ENCODE measurements around the gene AKAP6.

AKAP6 gene

GRCh38 chr14:32630701-32631100 is 301.6 kb downstream of the AKAP6 start:
- no peak for DNase-seq

DNA sequence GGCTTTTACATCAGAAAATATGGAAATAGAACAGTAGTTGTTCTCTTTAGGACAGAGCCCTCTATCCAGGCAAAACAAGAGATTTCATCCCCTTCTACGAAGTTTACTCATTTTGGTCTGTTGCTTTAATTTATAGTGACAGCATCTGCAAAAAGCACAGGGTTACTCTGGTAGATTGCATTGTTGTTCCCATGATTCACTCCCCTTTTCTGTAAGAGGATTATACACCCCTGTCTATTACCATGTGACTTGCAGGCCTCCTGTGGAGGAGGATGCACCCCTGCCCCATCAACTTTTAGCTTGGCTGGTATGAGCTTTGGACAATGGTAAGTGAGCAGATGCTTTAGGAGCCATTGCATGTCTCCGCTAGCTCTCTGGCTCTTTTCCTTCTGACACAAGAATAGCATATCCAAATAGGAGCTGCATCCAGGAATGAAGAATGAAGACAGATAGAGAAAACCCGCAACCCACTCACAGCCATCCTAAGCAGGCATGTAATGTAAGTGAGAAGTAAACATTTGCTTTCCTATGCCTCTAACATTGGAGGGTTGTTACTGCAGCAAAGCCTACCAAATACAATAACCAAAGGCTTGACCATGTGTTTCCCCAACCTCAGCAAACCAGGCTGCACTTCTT is 304.2 kb downstream of the AKAP6 start:
- no peak for DNase-seq

GRCh38 chr14:32633930-32634329 is 304.8 kb downstream of the AKAP6 start:
- no peak for DNase-seq

DNA sequence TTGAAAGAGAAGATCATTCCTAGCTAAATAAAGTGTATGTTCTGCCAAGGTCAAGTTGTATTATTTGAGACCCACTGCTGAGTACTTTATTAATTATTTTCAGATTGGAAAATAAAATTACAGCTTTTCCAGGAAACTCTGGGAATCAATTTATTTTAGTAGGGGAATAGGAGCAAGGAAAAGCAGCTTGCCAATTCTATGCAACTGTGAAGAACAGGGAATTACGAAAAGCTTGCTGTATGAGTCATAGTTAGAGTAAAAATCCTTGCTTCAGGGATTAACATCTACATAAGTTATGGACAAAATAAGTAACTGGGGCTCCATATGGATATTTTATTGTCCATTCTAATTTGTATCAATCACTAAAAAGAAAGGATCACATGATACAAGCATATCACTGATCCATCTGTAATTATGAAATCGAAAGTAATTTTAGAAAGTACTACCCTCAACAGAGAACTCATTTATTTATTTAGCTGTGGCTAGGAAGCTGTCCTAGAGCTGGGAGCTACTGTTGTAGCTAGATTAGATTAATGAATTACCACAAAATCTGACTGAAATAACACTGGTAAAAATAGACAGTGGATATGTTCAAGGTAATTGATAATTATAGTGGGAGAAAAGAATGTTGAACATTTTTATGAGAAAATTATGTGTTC is 306.1 kb downstream of the AKAP6 start:
- DNase-seq, result no peak

- DNase-seq, result no peak
Observed at GRCh38 chr14:32637582-32637981, 308.5 kb downstream of the AKAP6 start.

DNA sequence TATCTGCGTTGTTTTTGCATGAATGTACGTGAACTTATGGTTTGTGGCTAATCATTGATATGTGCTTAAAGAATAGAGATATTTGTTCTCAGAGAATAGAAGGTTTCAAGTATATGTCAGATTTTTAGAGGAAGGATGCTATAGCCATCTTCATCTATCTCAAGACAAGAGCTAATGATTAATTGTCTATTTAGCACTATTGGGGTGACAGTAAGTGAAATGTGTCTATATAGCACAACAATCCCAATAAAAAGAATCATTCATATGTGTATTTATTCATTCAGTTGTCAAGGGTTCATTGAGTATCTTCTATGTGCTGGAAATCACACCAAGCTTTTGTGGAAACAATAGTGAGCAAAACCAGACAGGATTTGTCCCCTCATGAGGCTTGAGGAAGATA is 310.1 kb downstream of the AKAP6 start:
- DNase-seq, result no peak

GRCh38 chr14:32645551-32645950 is 316.5 kb downstream of the AKAP6 start:
- no peak for DNase-seq

DNA sequence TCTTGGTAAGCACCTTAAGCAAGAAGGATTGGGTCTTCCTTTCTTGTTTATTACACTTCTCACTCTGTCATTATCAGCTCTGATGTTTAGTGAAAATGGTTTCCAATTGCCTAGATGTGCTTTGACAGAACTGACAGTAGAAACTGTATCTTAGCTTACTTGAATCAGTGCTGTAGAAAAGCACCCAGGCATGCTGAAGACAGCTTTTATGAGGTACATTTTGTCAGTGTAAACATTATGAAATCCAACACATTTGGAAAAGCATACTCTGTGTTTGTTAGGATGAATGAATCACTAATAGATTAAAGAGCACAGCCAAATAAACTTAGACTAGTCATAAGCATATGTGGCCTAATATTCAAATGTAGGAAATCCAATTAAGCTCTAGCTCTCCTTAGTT is 319.3 kb downstream of the AKAP6 start:
- DNase-seq, result no peak

DNA sequence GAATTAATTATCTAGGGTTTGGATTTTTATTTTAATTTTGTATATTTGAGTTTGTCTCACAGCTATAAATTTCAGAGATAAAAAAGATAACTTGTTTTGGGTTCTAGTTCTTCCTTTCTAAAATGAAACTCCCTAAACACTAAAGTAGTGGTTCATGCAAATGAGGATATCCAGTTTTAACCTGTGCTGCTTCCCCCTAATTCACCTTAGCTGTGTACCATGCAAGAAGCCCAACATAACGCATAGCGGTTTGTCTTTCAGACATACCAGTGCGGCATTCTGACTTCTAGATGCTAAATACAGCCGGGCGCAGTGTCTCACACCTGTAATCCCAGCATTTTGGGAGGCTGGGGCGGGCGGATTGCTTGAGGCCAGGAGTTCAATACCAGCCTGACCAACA is 320.9 kb downstream of the AKAP6 start:
- no peak for DNase-seq

DNA sequence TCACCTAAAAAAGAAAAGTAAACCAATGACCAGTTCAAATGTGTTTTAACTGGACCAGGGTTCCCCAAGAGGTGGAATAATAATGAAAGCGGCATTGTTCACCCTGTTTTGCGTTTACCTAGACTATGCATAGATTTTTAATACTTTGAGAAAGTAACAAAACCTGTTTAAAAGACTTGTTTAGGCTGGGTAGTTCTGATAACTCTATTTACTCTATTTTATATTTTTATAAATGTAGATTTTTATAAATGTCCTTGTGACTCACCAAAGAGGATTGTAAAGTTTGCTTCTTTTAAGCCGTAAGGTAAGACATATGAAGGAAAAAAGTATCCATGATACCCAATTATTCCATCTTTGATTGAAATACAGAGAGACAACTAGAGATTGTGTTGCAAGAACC is 321.6 kb downstream of the AKAP6 start:
- DNase-seq, result no peak

- DNase-seq, result no peak
Observed at GRCh38 chr14:32654106-32654505, 325.0 kb downstream of the AKAP6 start.

DNA sequence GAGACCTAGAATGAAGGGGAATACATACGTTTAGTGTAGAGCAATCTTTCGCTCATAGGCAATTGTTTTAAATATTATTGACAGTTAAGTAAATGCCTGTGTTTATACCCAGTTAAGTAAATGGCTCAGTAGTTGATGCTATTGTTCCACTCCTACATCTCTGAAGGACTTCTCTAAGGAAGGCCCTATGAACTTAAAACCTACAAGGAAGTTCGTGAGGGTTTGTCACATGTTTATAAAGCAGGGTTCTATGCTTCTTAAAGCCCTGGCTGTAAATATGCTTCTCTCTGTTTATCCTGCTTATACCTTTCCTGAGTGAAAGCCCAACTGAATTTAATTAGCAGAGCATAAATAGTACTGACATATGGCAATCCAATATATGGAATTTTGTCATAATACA is 327.5 kb downstream of the AKAP6 start:
- DNase-seq, result no peak

DNA sequence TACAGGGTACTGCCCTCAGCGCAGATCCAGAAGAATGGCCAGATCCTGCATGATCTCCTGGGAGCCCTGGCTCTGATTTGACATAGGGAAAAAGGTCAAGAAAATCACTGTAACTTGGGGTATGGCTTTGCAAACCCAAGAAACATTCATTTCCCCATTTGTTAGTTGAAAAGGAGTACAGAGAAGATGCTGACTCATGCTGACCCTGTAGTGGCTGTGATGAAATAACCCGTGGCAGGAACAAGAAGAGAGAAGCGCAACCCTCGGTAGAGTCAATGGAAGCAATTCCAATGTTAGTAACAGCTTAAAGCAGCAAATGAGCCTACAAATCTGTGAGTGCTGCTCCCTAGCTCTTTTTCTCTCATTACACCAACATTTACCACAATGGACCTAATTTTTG is 328.0 kb downstream of the AKAP6 start:
- DNase-seq, result no peak

- DNase-seq, result no peak
Observed at GRCh38 chr14:32661216-32661615, 332.1 kb downstream of the AKAP6 start.

DNA sequence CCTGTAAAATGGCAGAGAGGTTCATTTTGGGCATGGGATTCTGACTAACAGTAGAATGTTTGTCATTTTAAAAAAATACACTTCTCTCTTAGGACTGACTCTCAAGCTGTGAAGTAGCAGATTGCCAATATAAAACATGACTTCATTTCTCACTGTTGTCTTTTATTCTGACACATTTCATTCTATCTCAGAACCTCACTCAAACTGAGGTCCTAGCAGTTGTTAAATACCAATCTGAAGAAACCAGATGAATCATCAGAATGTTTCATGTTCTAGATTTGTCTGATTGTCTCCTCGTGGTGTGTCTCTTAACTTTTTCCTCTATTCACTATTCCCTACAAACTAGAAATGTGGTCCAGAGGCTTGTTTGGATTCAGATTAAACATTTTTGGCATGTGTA is 333.1 kb downstream of the AKAP6 start:
- DNase-seq, result no peak

DNA sequence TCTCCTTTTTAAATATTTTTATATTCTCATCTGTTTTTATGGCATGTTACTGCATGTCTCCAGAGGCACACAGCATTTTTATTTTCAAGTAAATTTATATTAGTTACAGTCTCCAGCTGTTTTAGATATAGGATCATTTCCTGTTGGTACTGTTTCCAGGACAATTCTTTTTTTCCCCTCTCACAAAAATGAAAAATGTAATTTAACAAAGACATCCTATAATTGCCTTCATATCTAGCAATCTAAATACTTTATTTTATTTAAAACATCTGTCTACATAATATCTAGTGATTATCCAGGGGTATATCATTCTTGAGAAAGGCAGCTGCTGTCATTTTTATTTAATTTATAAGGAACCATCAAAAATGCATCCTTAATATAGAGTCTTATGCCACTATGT is 337.2 kb downstream of the AKAP6 start:
- no peak for DNase-seq

DNA sequence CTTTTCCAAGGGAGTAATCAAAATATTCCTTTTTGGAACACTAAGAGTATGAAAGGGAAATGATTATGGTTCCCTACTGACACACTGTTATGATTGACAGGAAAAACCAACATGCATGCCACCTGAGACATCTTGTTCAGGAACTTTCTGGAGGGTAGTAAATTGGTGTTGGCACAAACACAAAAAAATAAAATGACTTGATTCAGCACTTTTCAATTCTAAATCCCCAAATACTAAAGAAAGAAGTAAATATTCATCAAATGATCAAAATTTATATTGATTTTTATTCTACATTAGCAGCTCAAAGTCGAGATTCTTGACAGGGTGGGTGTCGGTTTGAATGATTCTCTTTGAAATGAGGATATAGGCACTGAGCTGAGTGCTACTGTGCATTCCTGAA is 338.2 kb downstream of the AKAP6 start:
- no peak for DNase-seq

DNA sequence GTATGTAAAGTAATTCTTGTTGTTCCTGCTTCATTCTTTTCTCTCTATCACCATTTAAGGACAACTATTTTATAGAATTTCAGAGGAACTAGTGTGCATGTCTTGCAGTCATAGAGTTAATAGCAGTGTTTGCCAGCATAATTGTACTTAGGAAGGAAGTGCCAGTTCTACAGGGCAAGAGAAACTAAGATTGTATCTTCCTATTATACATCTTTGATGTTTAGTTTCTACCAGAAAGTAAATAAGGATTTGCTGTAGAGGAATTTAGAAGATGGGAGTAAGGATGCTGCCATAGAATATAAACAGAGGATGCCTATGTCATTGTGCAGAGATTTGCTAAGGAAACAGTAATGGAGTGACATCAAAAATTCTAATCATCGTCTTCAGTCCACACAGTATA is 338.7 kb downstream of the AKAP6 start:
- no peak for DNase-seq

DNA sequence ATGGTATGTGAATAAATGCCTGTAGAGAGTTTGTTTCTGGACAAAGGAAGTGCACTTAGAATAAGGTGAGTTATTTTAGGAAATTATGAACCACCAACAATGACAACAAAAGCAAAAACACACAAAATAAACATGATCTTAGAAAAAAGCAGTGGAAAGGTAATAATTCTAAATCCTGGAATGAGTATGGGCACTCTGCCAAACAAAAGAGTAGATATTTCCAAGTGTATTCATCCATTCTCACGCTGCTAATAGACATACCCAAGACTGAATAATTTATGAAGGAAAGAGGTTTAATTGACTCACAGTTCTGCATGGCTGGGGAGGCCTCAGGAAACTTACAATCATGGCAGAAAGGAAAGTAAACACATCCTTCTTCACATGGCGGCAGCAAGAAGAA is 340.3 kb downstream of the AKAP6 start:
- DNase-seq, result no peak

GRCh38 chr14:32675433-32675832 is 346.3 kb downstream of the AKAP6 start:
- DNase-seq, result no peak

GRCh38 chr14:32677129-32677780 is 348.2 kb downstream of the AKAP6 start:
- no peak for DNase-seq

- no peak for DNase-seq
Observed at GRCh38 chr14:32678088-32678487, 349.0 kb downstream of the AKAP6 start.

GRCh38 chr14:32679927-32680612 is 351.0 kb downstream of the AKAP6 start:
- no peak for DNase-seq

- DNase-seq, result no peak
Observed at GRCh38 chr14:32681598-32681997, 352.5 kb downstream of the AKAP6 start.

Data from activated CD4-positive, alpha-beta T cell treated with anti-CD3 and anti-CD28 coated beads, Interleukin-2, amount 50 U/mL, for 16 hours (primary cell).